Fibroblast of skin of back (primary cell): ENCODE results near the gene INTS1.

Experiments used
- DNase-seq: peaks from one replicate; pipeline ENCODE4 v3.0.0-alpha.2; 2013

INTS1 gene

GRCh38 chr7:1541431-1542162 is 37.4 kb upstream of the INTS1 start:
- DNase-seq = no peak

- no peak for DNase-seq
Measured at GRCh38 chr7:1540776-1541271, 36.6 kb upstream of the INTS1 start.

- no peak for DNase-seq
Measured at GRCh38 chr7:1539882-1540775, 35.9 kb upstream of the INTS1 start.

- DNase-seq = peak; percentile 49
Measured at GRCh38 chr7:1539181-1539881, 35.1 kb upstream of the INTS1 start.

GRCh38 chr7:1538544-1539180 is 34.5 kb upstream of the INTS1 start:
- DNase-seq = no peak

- DNase-seq = peak; percentile 97
Measured at GRCh38 chr7:1537535-1538412, 33.6 kb upstream of the INTS1 start.

- peak; percentile 99 for DNase-seq
Measured at GRCh38 chr7:1536743-1537534, 32.8 kb upstream of the INTS1 start.

GRCh38 chr7:1536455-1536742 is 32.2 kb upstream of the INTS1 start:
- no peak for DNase-seq

GRCh38 chr7:1535701-1536454 is 31.7 kb upstream of the INTS1 start:
- no peak for DNase-seq

- no peak for DNase-seq
Measured at GRCh38 chr7:1535100-1535458, 30.9 kb upstream of the INTS1 start.

GRCh38 chr7:1534330-1535099 is 30.3 kb upstream of the INTS1 start:
- no peak for DNase-seq

GRCh38 chr7:1533547-1534329 is 29.5 kb upstream of the INTS1 start:
- peak; percentile 96 for DNase-seq

- no peak for DNase-seq
Measured at GRCh38 chr7:1533255-1533546, 29.0 kb upstream of the INTS1 start.

- peak; percentile 94 for DNase-seq
Measured at GRCh38 chr7:1532456-1533254, 28.5 kb upstream of the INTS1 start.

- no peak for DNase-seq
Measured at GRCh38 chr7:1531979-1532455, 27.8 kb upstream of the INTS1 start.

- peak; percentile 31 for DNase-seq
Measured at GRCh38 chr7:1531263-1531978, 27.2 kb upstream of the INTS1 start.

GRCh38 chr7:1530946-1531262 is 26.7 kb upstream of the INTS1 start:
- DNase-seq = no peak
